HG03103 (cell line): ENCODE results near the gene FAAP100.
"Not testable (repeated sequence)": the region's sequence is repeated elsewhere in the genome, so short reads cannot be mapped to it uniquely, and the experiment has no call there.

Experiments used
- ATAC-seq: cut with Tn5 transposase; IDR thresholded peaks from one replicate; pipeline ENCODE4 v1.9.1; 2021; ENCODE audit warnings: low read depth; ENCODE audit not compliant: unreplicated experiment

Gene FAAP100

DNA sequence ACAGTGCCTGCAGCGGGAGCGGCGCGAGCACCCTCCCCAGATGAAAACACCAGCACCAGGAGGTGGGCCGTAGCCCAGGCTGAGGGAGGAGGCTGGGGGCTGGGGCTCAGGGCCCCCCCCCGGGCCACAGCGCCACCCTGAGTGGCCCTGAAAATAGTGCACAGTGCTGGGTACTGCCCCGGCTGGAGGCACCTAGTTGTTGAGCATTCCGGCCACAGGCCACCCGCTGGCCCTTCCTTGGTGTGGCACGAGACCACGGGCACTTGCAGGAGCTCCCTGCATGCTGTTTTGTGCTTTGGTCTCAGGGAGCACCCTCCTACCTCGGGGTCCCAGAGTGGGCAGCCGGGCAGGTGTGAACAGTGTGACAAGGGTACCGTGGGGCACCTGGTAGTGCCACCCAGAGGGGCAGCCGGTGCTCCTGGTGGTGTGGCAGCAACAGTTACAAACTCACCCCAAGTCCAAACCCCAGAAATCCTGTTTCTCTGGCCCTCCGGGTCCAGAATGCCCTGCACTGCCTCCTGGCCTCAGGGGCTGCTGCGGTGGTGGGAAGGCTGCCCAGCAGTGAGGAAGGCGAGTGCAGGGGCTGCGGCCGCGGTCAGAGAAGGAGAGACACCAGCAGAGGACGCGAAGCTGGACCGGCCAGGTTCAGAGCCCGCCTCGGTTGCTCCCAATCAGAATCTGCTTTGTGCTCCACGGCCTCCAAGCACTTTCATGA is 12.0 kb downstream of the FAAP100 start:
- ATAC-seq: no peak

DNA sequence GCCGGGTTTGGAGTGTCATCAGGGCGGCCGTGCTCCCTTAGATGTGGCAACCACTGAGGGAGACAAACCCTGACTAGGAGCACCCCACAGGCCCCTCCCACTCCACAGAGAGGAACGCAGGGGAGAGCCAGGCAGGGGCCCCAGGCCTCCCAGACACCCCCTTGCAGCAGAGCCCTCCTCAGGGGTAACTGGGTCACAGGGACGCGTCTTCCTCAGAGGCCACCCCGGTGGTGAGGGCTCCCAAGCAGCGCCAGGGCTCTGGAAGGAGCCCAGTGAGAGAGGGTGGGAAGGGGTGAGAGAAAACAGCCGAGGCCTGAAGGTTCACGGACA is 12.6 kb downstream of the FAAP100 start:
- no peak for ATAC-seq

DNA sequence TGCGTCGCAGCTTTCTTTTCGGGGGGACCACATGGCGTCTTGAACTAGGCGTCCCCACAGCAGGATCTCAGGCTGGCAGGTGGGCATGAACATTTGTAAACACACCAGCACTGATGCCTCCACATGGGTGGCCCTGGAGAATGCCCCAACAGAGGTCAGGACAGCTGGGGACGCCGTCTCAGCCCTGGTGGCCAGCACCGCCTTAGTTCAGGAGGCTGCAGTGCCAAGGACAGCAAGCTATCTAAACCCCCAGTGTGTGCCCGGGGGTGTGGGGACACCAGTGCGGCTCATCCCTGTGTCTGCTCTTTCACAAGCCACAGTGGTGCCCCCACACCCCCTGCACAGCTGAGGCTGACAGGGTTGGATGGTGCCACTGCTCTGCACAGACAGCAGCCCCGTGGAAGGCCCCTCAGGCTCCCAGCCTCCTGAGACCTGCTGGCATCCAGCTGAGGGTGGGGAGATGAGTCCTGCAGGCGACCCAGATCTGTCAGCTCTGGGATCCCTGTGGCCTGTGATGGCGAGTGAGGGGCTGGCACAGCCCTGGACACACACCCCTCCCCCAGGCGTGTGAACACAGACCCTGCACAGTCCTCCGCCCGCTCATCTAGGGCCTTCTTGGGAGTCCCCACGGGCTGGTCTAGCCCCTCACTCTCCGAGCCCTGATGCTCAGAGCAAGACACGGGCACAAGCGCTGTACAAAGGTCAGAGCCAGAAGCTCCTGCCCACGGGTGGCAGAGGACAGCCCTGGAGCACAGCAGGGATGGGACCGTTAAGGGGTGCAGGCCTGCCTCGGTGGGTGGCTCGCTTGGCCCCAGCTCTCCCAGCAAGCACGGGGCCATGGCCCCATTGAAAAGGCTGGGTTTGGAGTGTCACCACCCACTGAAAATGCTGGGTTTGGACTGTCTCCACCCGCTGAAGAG is 13.2 kb downstream of the FAAP100 start:
- ATAC-seq: no peak

DNA sequence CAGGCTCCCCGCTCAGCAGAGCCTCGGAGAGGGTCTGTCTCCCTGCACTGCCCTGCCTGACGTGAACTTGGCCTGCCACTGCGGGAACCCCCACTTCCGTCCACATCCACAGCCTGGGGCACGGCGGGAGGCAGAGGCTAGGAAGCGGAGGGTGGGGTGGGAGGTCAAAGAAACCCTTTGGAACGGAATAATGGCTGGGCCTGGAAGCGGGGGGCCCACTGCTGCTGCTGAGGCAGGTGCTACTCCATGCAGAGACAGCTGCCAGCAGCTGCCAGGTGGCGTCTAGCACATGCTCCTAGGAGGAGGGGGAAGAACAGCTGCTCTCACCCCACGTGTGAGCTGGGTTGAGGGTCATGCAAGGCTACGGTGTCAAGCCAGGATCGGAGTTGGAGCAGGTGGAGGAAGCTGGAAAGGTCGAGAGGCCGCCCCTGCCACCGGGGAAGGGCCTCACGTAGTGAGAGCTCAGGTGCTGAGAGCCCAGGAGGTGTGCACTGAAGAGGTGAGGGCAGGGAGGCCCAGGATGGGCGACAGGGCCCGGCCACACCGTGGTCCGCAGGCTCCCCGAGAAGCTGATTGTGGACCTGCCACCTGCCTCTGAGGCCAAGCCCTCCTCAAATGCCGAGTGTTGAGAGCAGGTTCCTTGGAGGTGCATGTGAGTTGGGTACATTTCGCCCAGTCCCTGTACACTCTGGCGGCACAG is 14.1 kb downstream of the FAAP100 start:
- no peak for ATAC-seq

DNA sequence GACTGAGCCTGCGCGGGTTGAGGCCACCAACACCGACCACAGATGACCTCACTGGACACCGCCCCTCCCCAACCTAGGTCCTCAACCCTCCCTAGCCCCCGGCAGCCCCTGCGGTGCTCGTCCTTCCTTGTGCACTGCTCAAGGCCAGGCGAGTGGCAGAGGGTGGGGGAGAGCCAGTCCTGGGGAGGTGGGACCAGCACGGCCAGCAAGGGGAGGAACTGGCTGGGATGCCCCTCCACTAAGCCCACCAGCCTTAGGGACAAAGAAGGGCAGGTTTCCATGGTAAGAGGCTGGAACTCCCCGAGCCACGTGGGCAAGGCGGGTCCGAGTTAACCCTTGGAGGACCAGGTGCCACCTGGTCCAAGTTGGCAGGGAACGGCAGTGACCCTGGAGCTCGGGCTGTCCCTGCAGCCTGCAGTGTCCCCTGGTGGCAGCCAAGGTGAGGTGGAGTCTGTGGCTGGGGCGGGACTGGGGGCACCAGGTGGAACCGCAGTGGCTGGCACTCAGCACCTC is 14.8 kb downstream of the FAAP100 start:
- ATAC-seq: no peak

DNA sequence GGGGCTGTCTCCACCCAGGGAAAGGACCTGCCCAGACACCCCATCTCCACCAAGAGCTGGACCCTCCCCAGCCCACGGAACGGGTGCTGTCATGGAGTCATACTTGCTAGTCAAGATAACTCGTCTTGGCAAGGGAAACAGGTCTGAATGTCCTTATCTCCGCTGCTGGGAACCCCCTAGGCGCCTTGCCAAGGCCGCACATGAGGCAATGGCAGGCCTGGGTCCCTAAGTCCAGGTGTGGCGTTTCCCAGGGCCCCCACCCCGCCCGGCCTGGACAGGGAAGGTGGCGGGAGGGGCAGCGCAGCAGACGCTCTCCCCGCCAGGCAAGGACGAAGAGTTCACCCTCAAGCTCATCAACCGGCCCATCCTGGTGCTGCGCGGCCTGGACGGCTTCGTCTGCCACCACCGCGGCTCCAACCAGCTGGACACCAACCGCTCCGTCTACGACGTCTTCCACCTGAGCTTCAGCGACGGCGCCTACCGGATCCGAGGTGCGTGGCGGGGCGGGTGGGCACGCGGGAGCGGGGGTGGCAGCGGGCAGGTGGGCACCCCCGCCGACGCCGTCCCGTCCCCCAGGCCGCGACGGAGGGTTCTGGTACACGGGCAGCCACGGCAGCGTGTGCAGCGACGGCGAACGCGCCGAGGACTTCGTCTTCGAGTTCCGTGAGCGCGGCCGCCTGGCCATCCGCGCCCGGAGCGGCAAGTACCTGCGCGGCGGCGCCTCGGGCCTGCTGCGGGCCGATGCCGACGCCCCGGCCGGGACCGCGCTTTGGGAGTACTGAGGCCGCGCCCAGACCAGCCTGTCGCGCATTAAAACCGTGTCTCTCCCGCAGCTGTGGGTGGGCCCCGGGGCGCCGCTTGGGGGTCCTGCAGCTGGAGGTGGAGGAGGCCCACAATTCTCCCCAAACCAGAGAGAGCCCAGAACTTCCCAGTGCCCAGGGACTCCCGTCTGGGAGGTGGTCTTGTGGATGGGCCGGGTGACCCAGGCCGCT is 15.6 kb downstream of the FAAP100 start:
- ATAC-seq: no peak

DNA sequence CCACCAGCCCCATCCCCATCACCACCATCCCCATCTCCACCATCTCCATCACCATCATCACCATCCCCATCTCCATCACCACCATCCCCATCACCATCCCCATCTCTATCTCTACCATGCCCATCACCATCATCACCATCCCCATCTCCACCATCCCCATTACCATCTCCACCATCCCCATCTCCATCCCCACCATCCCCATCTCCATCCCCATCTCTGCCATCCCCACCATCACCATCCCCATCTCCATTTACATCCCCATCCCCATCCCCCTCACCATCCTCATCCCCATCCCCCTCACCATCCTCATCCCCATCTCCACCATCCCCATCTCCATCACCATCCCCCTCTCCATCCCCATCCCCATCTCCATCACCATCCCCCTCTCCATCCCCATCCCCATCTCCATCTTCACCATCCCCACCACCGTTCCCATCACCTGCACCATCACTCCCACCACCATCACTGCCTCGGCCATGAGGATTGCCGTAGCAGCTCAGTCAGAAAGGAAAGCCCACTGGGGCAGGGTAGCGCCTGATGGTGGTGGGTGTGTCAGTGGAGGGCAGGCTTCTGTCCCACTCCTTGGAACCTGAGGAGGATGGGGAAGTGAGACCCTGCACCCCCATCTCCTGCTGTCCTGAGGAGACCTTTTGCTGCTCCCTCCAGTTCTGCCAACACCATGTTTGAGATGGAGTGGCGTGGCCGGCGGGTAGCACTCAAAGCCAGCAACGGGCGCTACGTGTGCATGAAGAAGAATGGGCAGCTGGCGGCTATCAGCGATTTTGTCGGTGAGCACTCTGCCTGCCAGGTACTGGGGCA is 16.5 kb downstream of the FAAP100 start:
- no peak for ATAC-seq

DNA sequence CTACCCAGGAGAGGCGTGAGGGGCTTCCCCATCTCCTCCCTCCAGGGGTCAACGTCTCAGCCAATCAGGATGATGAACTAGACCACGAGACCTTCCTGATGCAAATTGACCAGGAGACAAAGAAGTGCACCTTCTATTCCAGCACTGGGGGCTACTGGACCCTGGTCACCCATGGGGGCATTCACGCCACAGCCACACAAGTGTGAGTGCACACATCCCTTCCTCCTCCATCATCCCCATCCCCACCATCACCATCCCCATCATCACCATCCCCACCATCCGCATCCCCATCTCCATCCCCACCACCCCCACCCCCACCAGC is 17.2 kb downstream of the FAAP100 start:
- ATAC-seq: no peak

DNA sequence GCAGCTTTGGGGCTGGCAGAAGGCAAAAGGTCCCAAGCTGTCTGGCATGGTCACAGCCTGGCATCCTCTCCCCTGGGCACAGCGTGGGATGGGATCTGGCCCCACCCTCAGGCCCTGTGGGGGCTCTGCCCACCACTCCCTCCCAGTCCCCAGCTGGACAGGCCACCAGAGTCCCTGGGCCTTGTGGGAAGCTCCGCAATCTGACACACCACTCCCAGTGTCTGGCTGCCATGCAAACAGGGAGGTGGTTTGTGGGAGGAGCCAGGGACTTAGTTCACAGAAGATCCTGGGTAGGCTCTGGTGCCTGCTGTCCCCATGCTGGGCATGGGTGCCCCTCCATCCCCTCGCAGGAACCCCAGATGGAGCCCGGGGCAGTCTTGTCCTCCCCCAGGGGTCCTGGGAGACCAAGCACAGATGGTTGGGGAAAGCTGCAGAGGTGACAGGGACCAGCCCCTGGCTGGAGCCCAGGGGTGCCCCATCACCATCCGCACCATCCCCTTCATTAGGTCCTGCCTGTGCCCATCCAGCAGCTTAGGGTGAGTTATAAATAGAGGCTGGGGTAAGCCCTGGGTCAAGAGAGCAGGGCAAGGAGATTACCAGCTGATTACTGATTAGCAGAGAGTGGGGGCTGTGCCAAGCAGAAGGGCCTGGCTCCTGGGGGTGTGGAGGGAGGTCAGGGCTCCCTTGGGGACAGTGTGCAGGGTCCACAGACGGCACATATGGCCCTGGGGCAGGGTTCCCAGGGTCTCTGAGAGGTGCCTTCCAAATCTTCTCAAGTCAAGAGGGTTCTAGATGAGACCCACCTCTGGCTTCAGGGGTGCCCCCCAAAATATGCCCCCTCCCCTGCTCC is 17.8 kb downstream of the FAAP100 start:
- no peak for ATAC-seq

DNA sequence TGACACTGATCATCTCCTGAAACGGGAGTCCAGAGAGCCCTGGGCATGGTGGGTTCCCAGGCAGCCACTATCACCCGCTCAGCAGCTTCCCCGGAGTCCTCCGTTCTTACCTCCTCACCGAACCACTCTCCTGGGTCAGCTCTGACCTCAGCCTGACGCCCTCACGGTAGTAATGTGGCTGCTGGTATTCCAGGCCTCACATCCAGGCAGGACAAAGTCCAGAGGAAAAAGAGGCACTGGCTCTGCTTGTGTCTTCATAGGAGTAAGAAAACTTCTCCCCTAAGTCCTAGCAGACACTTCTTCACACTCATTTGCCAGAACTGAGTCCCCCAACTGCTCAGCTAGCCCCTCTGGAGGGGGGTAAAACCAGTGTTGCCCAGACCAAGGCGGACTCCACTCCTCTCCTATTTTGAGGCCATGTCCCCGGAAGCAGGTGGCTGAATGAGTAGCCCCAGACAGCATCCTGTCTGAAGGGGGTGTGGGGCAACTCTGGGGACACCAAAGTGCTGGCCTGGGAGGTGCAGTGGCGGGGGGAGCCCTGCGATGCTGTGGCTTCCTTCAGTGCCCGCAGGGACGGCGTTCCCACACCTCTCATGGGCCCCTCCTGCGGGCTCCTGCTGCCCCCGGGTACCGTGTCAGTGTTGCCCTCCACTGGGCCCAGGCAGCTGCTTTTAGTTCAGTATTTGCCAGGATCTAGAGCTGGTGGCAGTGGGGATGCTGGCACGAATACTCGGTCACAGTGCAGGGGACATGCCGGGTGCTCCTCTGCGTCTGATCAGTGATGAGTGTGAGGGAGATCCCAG is 18.6 kb downstream of the FAAP100 start:
- no peak for ATAC-seq

DNA sequence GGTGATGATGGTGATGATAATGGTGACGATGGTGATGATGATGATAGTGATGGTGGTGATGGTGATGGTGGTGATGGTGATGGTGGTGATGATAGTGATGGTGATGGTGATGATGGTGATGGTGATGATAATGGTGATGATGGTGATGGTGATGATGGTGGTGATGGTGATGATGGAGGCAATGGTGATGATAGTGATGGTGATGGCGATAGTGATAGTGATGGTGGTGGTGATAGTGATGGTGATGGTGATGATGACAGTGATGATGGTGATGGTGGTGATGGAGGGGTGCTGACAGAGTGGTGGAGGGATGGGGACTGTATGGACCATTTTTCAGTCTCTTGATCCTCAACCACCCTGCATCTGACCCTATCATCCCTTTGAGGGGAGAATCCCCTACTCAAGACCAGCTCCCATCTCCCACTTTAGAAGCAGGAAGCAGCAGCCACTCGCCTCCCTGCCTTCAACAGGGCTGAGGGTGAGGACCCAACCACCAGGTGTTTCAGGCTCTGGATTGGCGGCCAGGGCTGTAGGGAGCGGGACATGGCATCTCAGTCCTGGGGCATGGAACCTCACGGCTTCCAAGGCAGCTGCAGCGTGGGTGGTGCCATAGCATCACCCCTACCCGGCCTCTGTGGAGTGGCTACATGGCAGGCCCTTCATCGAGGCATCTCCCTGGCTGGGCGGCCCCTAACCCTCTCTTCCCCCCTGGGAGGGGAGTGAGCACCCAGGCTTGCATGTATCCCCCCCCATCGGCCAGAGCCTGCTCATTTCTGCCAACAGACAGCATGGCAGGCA is 19.5 kb downstream of the FAAP100 start:
- ATAC-seq: no peak

DNA sequence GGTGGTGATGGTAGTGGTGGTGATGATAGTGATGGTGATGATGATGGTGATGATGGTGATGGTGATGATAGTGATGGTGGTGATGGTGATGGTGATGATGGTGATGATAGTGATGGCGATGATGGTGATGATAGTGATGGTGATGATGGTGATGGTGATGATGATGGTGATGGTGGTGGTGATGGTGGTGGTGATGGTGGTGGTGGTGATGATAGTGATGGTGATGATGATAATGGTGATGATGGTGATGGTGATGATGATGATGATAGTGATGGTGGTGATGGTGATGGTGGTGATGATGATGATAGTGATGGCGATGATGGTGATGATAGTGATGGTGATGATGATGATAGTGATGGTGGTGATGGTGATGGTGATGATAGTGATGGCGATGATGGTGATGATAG is 20.2 kb downstream of the FAAP100 start:
- not testable (repeated sequence) for ATAC-seq

DNA sequence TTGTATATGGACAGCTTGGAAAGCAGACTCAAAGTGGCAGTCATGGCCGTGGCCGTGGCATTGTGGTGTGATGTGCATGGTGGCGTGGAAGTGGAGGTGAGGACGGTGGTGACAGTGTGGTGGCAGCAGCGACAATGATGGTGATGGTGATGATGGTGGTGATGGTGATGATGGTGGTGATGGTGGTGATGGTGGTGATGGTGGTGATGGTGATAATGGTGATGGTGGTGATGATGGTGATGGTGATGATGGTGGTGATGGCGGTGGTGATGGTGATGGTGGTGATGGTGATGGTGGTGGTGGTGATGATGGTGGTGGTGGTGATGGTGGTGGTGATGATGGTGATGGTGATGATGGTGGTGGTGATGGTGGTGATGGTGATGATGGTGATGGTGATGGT is 21.1 kb downstream of the FAAP100 start:
- ATAC-seq: not testable (repeated sequence)

DNA sequence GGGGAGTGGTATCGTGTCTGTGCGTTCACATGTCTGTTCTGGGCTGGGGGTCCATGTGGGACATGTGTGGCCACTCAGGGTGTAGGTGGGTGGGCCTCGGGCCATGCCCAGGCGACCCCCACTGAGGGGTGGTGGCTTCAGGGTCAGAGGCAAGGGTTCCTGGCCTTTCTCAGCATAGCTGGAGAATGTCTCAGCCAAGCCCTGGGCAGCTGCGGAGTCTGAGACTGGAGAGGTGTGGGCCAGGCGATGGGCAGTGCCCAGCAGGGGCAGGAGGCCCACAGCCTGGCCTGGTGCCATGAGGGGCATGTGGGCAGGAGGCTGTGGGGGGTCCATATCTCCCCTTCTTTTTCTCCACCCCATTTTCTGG is 22.7 kb downstream of the FAAP100 start:
- no peak for ATAC-seq

DNA sequence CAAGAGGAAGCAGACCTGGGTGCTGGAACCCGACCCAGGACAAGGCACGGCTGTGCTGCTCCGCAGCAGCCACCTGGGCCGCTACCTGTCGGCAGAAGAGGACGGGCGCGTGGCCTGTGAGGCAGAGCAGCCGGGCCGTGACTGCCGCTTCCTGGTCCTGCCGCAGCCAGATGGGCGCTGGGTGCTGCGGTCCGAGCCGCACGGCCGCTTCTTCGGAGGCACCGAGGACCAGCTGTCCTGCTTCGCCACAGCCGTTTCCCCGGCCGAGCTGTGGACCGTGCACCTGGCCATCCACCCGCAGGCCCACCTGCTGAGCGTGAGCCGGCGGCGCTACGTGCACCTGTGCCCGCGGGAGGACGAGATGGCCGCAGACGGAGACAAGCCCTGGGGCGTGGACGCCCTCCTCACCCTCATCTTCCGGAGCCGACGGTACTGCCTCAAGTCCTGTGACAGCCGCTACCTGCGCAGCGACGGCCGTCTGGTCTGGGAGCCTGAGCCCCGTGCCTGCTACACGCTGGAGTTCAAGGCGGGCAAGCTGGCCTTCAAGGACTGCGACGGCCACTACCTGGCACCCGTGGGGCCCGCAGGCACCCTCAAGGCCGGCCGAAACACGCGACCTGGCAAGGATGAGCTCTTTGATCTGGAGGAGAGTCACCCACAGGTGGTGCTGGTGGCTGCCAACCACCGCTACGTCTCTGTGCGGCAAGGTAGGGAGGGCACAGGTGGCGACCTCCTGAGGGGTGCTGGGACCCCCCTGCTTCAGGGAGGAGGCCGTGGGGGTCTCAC is 23.3 kb downstream of the FAAP100 start:
- no peak for ATAC-seq

DNA sequence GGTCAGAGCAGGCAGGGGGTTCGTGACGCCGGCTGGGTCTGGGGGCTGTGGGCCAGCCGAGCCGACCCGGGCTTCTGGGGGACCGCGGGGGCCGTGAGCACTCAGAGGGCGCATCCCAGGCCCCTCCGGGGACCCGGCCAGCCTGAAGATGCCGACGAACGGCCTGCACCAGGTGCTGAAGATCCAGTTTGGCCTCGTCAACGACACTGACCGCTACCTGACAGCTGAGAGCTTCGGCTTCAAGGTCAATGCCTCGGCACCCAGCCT is 23.8 kb downstream of the FAAP100 start:
- ATAC-seq: no peak
